IMR-90 (cell line): ENCODE measurements around the gene GABRQ. TPM values are rescaled to one million over a fixed set of nuclear protein-coding genes. Genes with fewer than 3 reads are reported as not detected.

ENCODE experiments used
- ATAC-seq: fragments of 200-7000 bp; cut with Tn5 transposase; 2 replicates; pipeline ENCODE4 v1.9.1; 2020; ENCODE audit warnings: low read depth, mild to moderate bottlenecking, moderate library complexity
- BruUV-seq: library from RNA; stranded (reverse); fragments of 400-500 nt; replicated peaks from 2 replicates; lab custom pipeline; 2021; lab: Mats Ljungman, UMichigan
- CTCF ChIA-PET: fragments of 300-600 bp; formaldehyde crosslinking; extraction: SDS; loops from one replicate; lab custom pipeline; 2021; ENCODE audit warnings: antibody characterized with exemption; lab: Yijun Ruan, JAX
- POLR2A ChIA-PET: fragments of 300-600 bp; sonication (Branson Sonifier 250); formaldehyde crosslinking; loops from one replicate; lab custom pipeline; 2022; ENCODE audit warnings: antibody characterized with exemption; ENCODE audit not compliant: unreplicated experiment; lab: Charles Lee
- DNase-seq: peaks from one replicate; pipeline ENCODE4 v3.0.0; 2013
- H2AFZ ChIP-seq: replicated peaks from 2 replicates; pipeline ENCODE3; 2013; ENCODE audit warnings: low read length, mild to moderate bottlenecking; ENCODE audit not compliant: poor library complexity
- H2AK5ac ChIP-seq: 2 replicates; pipeline ENCODE4 v1.6.1; 2013; ENCODE audit warnings: low read depth, low read length, inconsistent platforms
- H2AK9ac ChIP-seq: replicated peaks from 2 replicates; pipeline ENCODE3; 2013; ENCODE audit warnings: mild to moderate bottlenecking, low read depth, low read length, moderate library complexity; ENCODE audit not compliant: poor library complexity
- H2BK120ac ChIP-seq: 2 replicates; pipeline ENCODE4 v1.6.1; 2013; ENCODE audit warnings: low read depth, low read length, inconsistent platforms
- H2BK15ac ChIP-seq: 3 replicates; pipeline ENCODE4 v1.6.1; 2013; ENCODE audit warnings: low read depth, low read length, inconsistent platforms
- H2BK20ac ChIP-seq: 2 replicates; pipeline ENCODE4 v1.6.1; 2013; ENCODE audit warnings: low read depth, mild to moderate bottlenecking, inconsistent platforms, low read length, moderate library complexity
- H2BK5ac ChIP-seq: 2 replicates; pipeline ENCODE4 v1.6.1; 2013; ENCODE audit warnings: mild to moderate bottlenecking, low read depth, low read length, inconsistent platforms; ENCODE audit not compliant: poor library complexity, severe bottlenecking
- H3K14ac ChIP-seq: replicated peaks from 2 replicates; pipeline ENCODE4 v1.6.1; 2013; ENCODE audit warnings: low read depth, low read length, inconsistent platforms
- H3K18ac ChIP-seq: 2 replicates; pipeline ENCODE4 v1.6.1; 2013; ENCODE audit warnings: low read depth, low read length, control low read depth
- H3K23ac ChIP-seq: 2 replicates; pipeline ENCODE4 v1.6.1; 2013; ENCODE audit warnings: low read depth, low read length, inconsistent platforms
- H3K27ac ChIP-seq: 2 replicates; pipeline ENCODE4 v1.5.1; 2013; ENCODE audit warnings: mild to moderate bottlenecking, control low read depth, low read length; ENCODE audit not compliant: insufficient read depth
- H3K27me3 ChIP-seq: 2 replicates; pipeline ENCODE4 v1.6.1; 2013; ENCODE audit warnings: low read length; ENCODE audit not compliant: control insufficient read depth, insufficient read depth
- H3K36me3 ChIP-seq: 2 replicates; pipeline ENCODE4 v1.6.1; 2013; ENCODE audit warnings: low read length, mixed read lengths; ENCODE audit not compliant: control insufficient read depth, insufficient read depth
- H3K4ac ChIP-seq: 2 replicates; pipeline ENCODE4 v1.6.1; 2013; ENCODE audit warnings: low read depth, low read length, inconsistent platforms
- H3K4me1 ChIP-seq: 2 replicates; pipeline ENCODE4 v1.6.1; 2013; ENCODE audit warnings: low read length, mixed read lengths; ENCODE audit not compliant: control insufficient read depth, insufficient read depth
- H3K4me2 ChIP-seq: 2 replicates; pipeline ENCODE4 v1.6.1; 2013; ENCODE audit warnings: low read depth, mild to moderate bottlenecking, control low read depth, low read length, moderate library complexity
- H3K4me3 ChIP-seq: 2 replicates; pipeline ENCODE4 v1.5.1; 2013; ENCODE audit warnings: low read depth, mild to moderate bottlenecking, control low read depth, low read length, moderate library complexity; ENCODE audit not compliant: insufficient read depth
- H3K56ac ChIP-seq: 2 replicates; pipeline ENCODE4 v1.6.1; 2013; ENCODE audit warnings: low read length, inconsistent platforms; ENCODE audit not compliant: insufficient read depth; ENCODE audit errors: extremely low read depth
- H3K79me1 ChIP-seq, 2 experiments: 2 replicates each; pipeline ENCODE4 v1.6.1; 2013; ENCODE audit warnings: low read length in 2 of 2, inconsistent platforms in 1 of 2, low read depth in 1 of 2
- H3K9ac ChIP-seq: 2 replicates; pipeline ENCODE4 v1.6.1; 2013; ENCODE audit warnings: low read depth, low read length, control low read depth
- H3K9me1 ChIP-seq: 2 replicates; pipeline ENCODE4 v1.6.1; 2013; ENCODE audit warnings: low read length, inconsistent platforms; ENCODE audit not compliant: insufficient read depth
- H3K9me3 ChIP-seq: 2 replicates; pipeline ENCODE4 v1.6.1; 2013; ENCODE audit warnings: low read length; ENCODE audit not compliant: control insufficient read depth, insufficient read depth
- H4K20me1 ChIP-seq: 2 replicates; pipeline ENCODE4 v1.6.1; 2013; ENCODE audit warnings: low read length, inconsistent platforms; ENCODE audit not compliant: insufficient read depth
- H4K5ac ChIP-seq: 2 replicates; pipeline ENCODE4 v1.6.1; 2013; ENCODE audit warnings: mild to moderate bottlenecking, low read depth, low read length, control low read depth
- H4K8ac ChIP-seq, 2 experiments: 2 replicates each; pipeline ENCODE4 v1.6.1; 2013; ENCODE audit warnings: low read depth in 2 of 2, low read length in 2 of 2, control low read depth in 1 of 2, inconsistent platforms in 1 of 2
- H4K91ac ChIP-seq: 2 replicates; pipeline ENCODE4 v1.6.1; 2013; ENCODE audit warnings: low read depth, low read length, inconsistent platforms; ENCODE audit not compliant: insufficient read depth
- CEBPB ChIP-seq: IDR thresholded peaks from 2 replicates; pipeline ENCODE4 v1.6.1; 2012; ENCODE audit warnings: low read depth, low read length, improper control_type of control experiment
- ELK1 ChIP-seq: fragments of 150-350 bp; IDR thresholded peaks from 2 replicates; pipeline ENCODE4 v1.6.1; 2016; ENCODE audit warnings: low read depth, mild to moderate bottlenecking, low read length, moderate library complexity, borderline replicate concordance
- POLR2A ChIP-seq: IDR thresholded peaks from 2 replicates; pipeline ENCODE4 v1.6.1; 2012; ENCODE audit warnings: mild to moderate bottlenecking, low read depth, low read length
- RAD21 ChIP-seq: IDR thresholded peaks from 2 replicates; pipeline ENCODE4 v1.6.1; 2012; ENCODE audit warnings: low read length, improper control_type of control experiment
- USF2 ChIP-seq: fragments of 150-350 bp; IDR thresholded peaks from 2 replicates; pipeline ENCODE4 v1.6.1; 2017; ENCODE audit warnings: mild to moderate bottlenecking, antibody characterized with exemption, low read length, low read depth
- WGBS, 2 experiments: methylation state at CpG; one replicate each; pipeline versions ENCODE4 v1.1.5 to v1.1.7; 2013; ENCODE audit warnings: missing lambda C conversion rate in 2 of 2; ENCODE audit not compliant: insufficient read length in 1 of 2; ENCODE audit errors: extremely low coverage in 2 of 2; 5-methylcytosine and 5-hydroxymethylcytosine counted together
- dilution Hi-C: fragments of 300-500 bp; cut with HindIII; formaldehyde crosslinking; loops from one replicate; pipeline ENCODE4 v1.14.3; 2018; ENCODE audit warnings: low sequenced_read_pairs; ENCODE audit not compliant: unreplicated experiment
- in situ Hi-C: fragments of 300-500 bp; cut with MboI; formaldehyde crosslinking; loops from 3 replicates; pipeline ENCODE4 v1.14.3; 2019; ENCODE audit warnings: low sequenced_read_pairs, inconsistent platforms, mixed read lengths
- intact Hi-C: fragments of 100-400 bp; cut with micrococcal nuclease; formaldehyde crosslinking; loops from 2 replicates; pipeline ENCODE4 v1.10.0; 2022
- polyA plus RNA-seq, 3 experiments: library from polyadenylated mRNA; depleted of rRNA; stranded (reverse); fragments of >200 nt; gene quantifications; 2 replicates each; pipeline ENCODE4 v1.2.3, GENCODE V29; 2012; ENCODE audit warnings: low replicate concordance in 1 of 3
- total RNA-seq: library from RNA; depleted of rRNA; stranded (reverse); fragments of >200 nt; gene quantifications from 2 replicates; pipeline ENCODE4 v1.2.3, GENCODE V29; 2012

Gene GABRQ
- total and polyA plus RNA-seq, 2 of the 4 experiments (the other 2 are of a cell fraction): under 0.01 to 0.03 TPM

- DNase-seq: no peak
- intact Hi-C loops: loop anchor here (5.0 kb wide), 2 partner anchors 174 to 284 kb away; no protein-coding TSS in a partner anchor
- 0% methylated on average over 1 of the region's 11 CpGs; no CpG with 5 or more reads in 1 of the 2 experiments for WGBS, 2 experiments
Observed at GRCh38 chrX:152642931-152643564, 5.4 kb downstream of the GABRQ start.

More at GRCh38 chrX:152642931-152643564, 5.4 kb downstream of the GABRQ start:
- no peaks in the 10 kb centered on the region for H3K9me1 ChIP-seq
- no TSS peak for BruUV-seq
- no peak overlapping the region for H3K4me2 ChIP-seq
- dilution Hi-C loops (no loop called here), in situ Hi-C loops (loop anchor here (25.0 kb wide), 1 partner anchor 881 kb away; no protein-coding TSS in a partner anchor)
- H4K91ac ChIP-seq: no peak overlapping the region
- H3K4me1 ChIP-seq: no peaks in the 10 kb centered on the region
- H2BK5ac ChIP-seq: no peak overlapping the region
- H4K20me1 ChIP-seq: no peaks in the 10 kb centered on the region
- H3K79me1 ChIP-seq: no peaks in the 10 kb centered on the region
- no peak overlapping the region for H2BK15ac ChIP-seq
- H2AK5ac ChIP-seq: no peak overlapping the region
- no peak overlapping the region for H3K4me3 ChIP-seq
- H2BK120ac ChIP-seq: no peak overlapping the region
- no peak overlapping the region for H4K8ac ChIP-seq
- H3K4ac ChIP-seq: no peak overlapping the region
- peaks cover 2% of the 10 kb centered on the region; the same call in 1 of the 2 replicates for H3K9me3 ChIP-seq
- no peak overlapping the region for H3K27ac ChIP-seq
- H2AK9ac ChIP-seq: no peak overlapping the region
- H3K23ac ChIP-seq: no peak overlapping the region
- no peak for TF ChIP-seq ELK1
- TF ChIP-seq POLR2A: no peak
- TF ChIP-seq CEBPB: no peak
- no peak for TF ChIP-seq USF2
- no peak for TF ChIP-seq RAD21
- H3K56ac ChIP-seq: no peak overlapping the region
- H2BK20ac ChIP-seq: no peak overlapping the region
- no peaks in the 10 kb centered on the region for H3K36me3 ChIP-seq
- no peaks in the 10 kb centered on the region; the same call in 1 of the 2 replicates for H3K27me3 ChIP-seq
- H4K5ac ChIP-seq: no peak overlapping the region
- no peak overlapping the region for H3K18ac ChIP-seq
- no peak for ATAC-seq
- ChIA-PET CTCF (no interaction called here), POLR2A (no interaction called here)
- H2AFZ ChIP-seq: no peak overlapping the region
- no peak overlapping the region for H3K14ac ChIP-seq
- H3K9ac ChIP-seq: no peak overlapping the region
